Neural progenitor cell (in vitro differentiated cells): ENCODE results near the gene YARS1.

Source experiments
- EZH2phosphoT487 ChIP-seq: fragments of 200-600 bp; sonication (generic); IDR thresholded peaks from 2 replicates; pipeline ENCODE4 v1.6.1; 2017; ENCODE audit warnings: antibody characterized with exemption
- TF ChIP-seq, protein P1 (sequence below): fragments of 200-600 bp; sonication (generic); IDR thresholded peaks from 2 replicates; pipeline ENCODE4 v1.5.1; 2017; ENCODE audit warnings: antibody characterized with exemption, mild to moderate bottlenecking

- TF ChIP-seq, protein P1, sequence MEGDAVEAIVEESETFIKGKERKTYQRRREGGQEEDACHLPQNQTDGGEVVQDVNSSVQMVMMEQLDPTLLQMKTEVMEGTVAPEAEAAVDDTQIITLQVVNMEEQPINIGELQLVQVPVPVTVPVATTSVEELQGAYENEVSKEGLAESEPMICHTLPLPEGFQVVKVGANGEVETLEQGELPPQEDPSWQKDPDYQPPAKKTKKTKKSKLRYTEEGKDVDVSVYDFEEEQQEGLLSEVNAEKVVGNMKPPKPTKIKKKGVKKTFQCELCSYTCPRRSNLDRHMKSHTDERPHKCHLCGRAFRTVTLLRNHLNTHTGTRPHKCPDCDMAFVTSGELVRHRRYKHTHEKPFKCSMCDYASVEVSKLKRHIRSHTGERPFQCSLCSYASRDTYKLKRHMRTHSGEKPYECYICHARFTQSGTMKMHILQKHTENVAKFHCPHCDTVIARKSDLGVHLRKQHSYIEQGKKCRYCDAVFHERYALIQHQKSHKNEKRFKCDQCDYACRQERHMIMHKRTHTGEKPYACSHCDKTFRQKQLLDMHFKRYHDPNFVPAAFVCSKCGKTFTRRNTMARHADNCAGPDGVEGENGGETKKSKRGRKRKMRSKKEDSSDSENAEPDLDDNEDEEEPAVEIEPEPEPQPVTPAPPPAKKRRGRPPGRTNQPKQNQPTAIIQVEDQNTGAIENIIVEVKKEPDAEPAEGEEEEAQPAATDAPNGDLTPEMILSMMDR = peak; percentile 20
- TF ChIP-seq EZH2phosphoT487 = no peak
These were observed 67.4 kb downstream of the YARS1 start for GRCh38 chr1:32749771-32750170.
